K562 (cell line): Measurements from ENCODE around the gene ATP8B2. TPM values are rescaled to one million over a fixed set of nuclear protein-coding genes. Genes with fewer than 3 reads are reported as not detected.

Experiments
- ATAC-seq: fragments of 200-7000 bp; cut with Tn5 transposase; 3 replicates; pipeline ENCODE4 v1.9.1; 2020; ENCODE audit warnings: moderate library complexity
- BruUV-seq: library from RNA; stranded (reverse); fragments of 400-500 nt; replicated peaks from 2 replicates; lab custom pipeline; 2021; lab: Mats Ljungman, UMichigan
- CTCF ChIA-PET: fragments of 300-600 bp; formaldehyde crosslinking; extraction: SDS; loops from one replicate; lab custom pipeline; 2021; ENCODE audit warnings: low intra/inter-chr PET ratio; lab: Yijun Ruan, JAX
- POLR2A ChIA-PET: fragments of 300-600, 350-650 bp; sonication (Branson Sonifier 250); formaldehyde crosslinking; extraction: SDS; loops from one replicate; lab custom pipeline; 2021; ENCODE audit warnings: antibody characterized with exemption, inconsistent platforms; lab: Yijun Ruan, JAX
- DNase-seq, 4 experiments: peaks; one replicate each; pipeline versions ENCODE4 v3.0.0 to v3.0.0-alpha.2; 2011 to 2018; ENCODE audit warnings: low spot score in 3 of 4, mixed read lengths in 3 of 4; ENCODE audit errors: extremely low read depth in 1 of 4
- FAIRE-seq: peaks from 2 replicates; lab custom pipeline; 2011; peaks lifted over from hg19 to GRCh38; lab: Jason Lieb, UNC
- H2AFZ ChIP-seq: 2 replicates; pipeline ENCODE4 v1.6.0; 2011; ENCODE audit warnings: low read depth, low read length, control low read depth, inconsistent platforms
- H3K27ac ChIP-seq: fragments of 200-600 bp; 3 replicates; pipeline ENCODE4 v1.8.0; 2011; ENCODE audit warnings: low read depth, mild to moderate bottlenecking, control low read depth, inconsistent platforms, low read length, moderate library complexity, mixed read lengths; ENCODE audit errors: extremely low read depth
- H3K27me3 ChIP-seq, 2 experiments: fragments of 300-600 bp in 1 of 2; 2 replicates in 1 of 2; 3 replicates in 1 of 2; pipeline versions ENCODE4 v1.6.0 to v1.8.0; 2011; ENCODE audit warnings: inconsistent platforms in 2 of 2, low read length in 2 of 2, mild to moderate bottlenecking in 1 of 2, mixed read lengths in 1 of 2, moderate library complexity in 1 of 2; ENCODE audit not compliant: control insufficient read depth in 2 of 2, insufficient read depth in 2 of 2
- H3K36me3 ChIP-seq: fragments of 300-600 bp; 3 replicates; pipeline ENCODE4 v1.8.0; 2011; ENCODE audit warnings: mild to moderate bottlenecking, low read length, inconsistent platforms; ENCODE audit not compliant: control insufficient read depth, insufficient read depth
- H3K4me1 ChIP-seq, 2 experiments: fragments of 200-600 bp in 1 of 2; replicated peaks in 1 of 2; 2 replicates in 1 of 2; 3 replicates in 1 of 2; pipeline versions ENCODE4 v1.5.1 to v1.8.0; 2011; ENCODE audit warnings: inconsistent platforms in 2 of 2, low read length in 2 of 2, mild to moderate bottlenecking in 1 of 2, mixed read lengths in 1 of 2, moderate library complexity in 1 of 2; ENCODE audit not compliant: control insufficient read depth in 2 of 2, insufficient read depth in 2 of 2
- H3K4me2 ChIP-seq: 2 replicates; pipeline ENCODE4 v1.6.1; 2011; ENCODE audit warnings: low read length, control low read depth, inconsistent platforms, mixed read lengths; ENCODE audit not compliant: insufficient read depth
- H3K4me3 ChIP-seq: fragments of 200-600 bp; sonication (generic), shearing (Covaris generic); 2 replicates; pipeline ENCODE4 v1.5.1; 2016; ENCODE audit warnings: control low read depth, inconsistent platforms
- H3K79me2 ChIP-seq: fragments of 200-600 bp; 3 replicates; pipeline ENCODE4 v1.8.0; 2011; ENCODE audit warnings: low read length, inconsistent platforms; ENCODE audit not compliant: control insufficient read depth, insufficient read depth
- H3K9ac ChIP-seq, 2 experiments: 2 replicates each; pipeline versions ENCODE4 v1.6.0 to v1.6.1; 2011; ENCODE audit warnings: low read depth in 2 of 2, low read length in 2 of 2, control low read depth in 1 of 2, inconsistent platforms in 1 of 2, mild to moderate bottlenecking in 1 of 2, mixed read lengths in 1 of 2; ENCODE audit not compliant: insufficient read depth in 1 of 2
- H3K9me1 ChIP-seq: one replicate; pipeline ENCODE4 v1.6.0; 2011; ENCODE audit warnings: inconsistent platforms, mild to moderate bottlenecking, low read length, moderate library complexity; ENCODE audit not compliant: control insufficient read depth, insufficient read depth
- H3K9me3 ChIP-seq: replicated peaks from 2 replicates; pipeline ENCODE4 v1.5.1; 2011; ENCODE audit warnings: low read depth, low read length, inconsistent platforms; ENCODE audit not compliant: control insufficient read depth, insufficient read depth
- H4K20me1 ChIP-seq: replicated peaks from 2 replicates; pipeline ENCODE4 v1.6.1; 2011; ENCODE audit warnings: low read length, inconsistent platforms, mixed read lengths; ENCODE audit not compliant: control insufficient read depth, insufficient read depth
- BHLHE40 ChIP-seq: IDR thresholded peaks from 2 replicates; pipeline ENCODE4 v1.6.1; 2011; ENCODE audit warnings: low read length, improper control_type of control experiment
- CTCF ChIP-seq, 3 experiments: IDR thresholded peaks in 2 of 3; conservative IDR thresholded peaks in 1 of 3; 2 replicates each; pipeline ENCODE4 v1.5.1; 2011 to 2012; ENCODE audit warnings: low read length in 3 of 3, mild to moderate bottlenecking in 3 of 3, control low read depth in 2 of 3, improper control_type of control experiment in 1 of 3, inconsistent platforms in 1 of 3, low read depth in 1 of 3, mixed read lengths in 1 of 3, moderate library complexity in 1 of 3; ENCODE audit not compliant: insufficient read depth in 2 of 3
- GABPB1 ChIP-seq: sonication (generic); formaldehyde crosslinking; IDR thresholded peaks from 2 replicates; pipeline ENCODE4 v1.8.0; 2022; ENCODE audit warnings: mild to moderate bottlenecking, missing genetic modification reagents
- GTF2E2 ChIP-seq: fragments of 200-800 bp; sonication (Bioruptor generic); IDR thresholded peaks from 2 replicates; pipeline ENCODE4 v1.6.1; 2016; ENCODE audit warnings: missing genetic modification characterization, missing compliant biosample characterization
- HDGF ChIP-seq: fragments of 450-650 bp; IDR thresholded peaks from 2 replicates; pipeline ENCODE4 v1.6.1; 2016
- KDM4B ChIP-seq, 2 experiments: fragments of 450-650 bp in 1 of 2; sonication (generic) in 1 of 2; IDR thresholded peaks; 2 replicates each; pipeline ENCODE4 v1.6.1; 2016 to 2017; ENCODE audit warnings: borderline replicate concordance in 2 of 2, antibody characterized with exemption in 1 of 2, low read depth in 1 of 2, mild to moderate bottlenecking in 1 of 2
- MAFF ChIP-seq: IDR thresholded peaks from 2 replicates; pipeline ENCODE4 v1.6.1; 2012; ENCODE audit warnings: low read length, improper control_type of control experiment
- MNT ChIP-seq, 2 experiments: fragments of 450-650 bp; conservative IDR thresholded peaks; 2 replicates each; pipeline ENCODE4 v1.6.1; 2017; ENCODE audit warnings: mild to moderate bottlenecking in 2 of 2, moderate library complexity in 2 of 2
- RBFOX2 ChIP-seq: fragments of 200-400 bp; formaldehyde crosslinking; IDR thresholded peaks from 2 replicates; pipeline ENCODE4 v1.6.1; 2017; ENCODE audit warnings: low read depth, mild to moderate bottlenecking, low read length, moderate library complexity
- WGBS: fragments of 100-300 bp; shearing (Covaris generic); methylation state at CpG from one replicate; pipeline ENCODE4 v1.1.6; 2016; ENCODE audit warnings: low coverage, mixed read lengths; ENCODE audit not compliant: insufficient coverage; ENCODE audit errors: missing lambda C conversion rate; 5-methylcytosine and 5-hydroxymethylcytosine counted together
- in situ Hi-C: fragments of 300-500 bp; cut with MboI; formaldehyde crosslinking; loops from 4 replicates; pipeline ENCODE4 v1.15.0; 2018; ENCODE audit warnings: inconsistent platforms, mixed read lengths
- intact Hi-C: fragments of 100-400 bp; cut with micrococcal nuclease; formaldehyde crosslinking; loops from 2 replicates; pipeline ENCODE4 v1.14.2; 2022
- polyA plus RNA-seq, 8 experiments: library from polyadenylated mRNA; depleted of rRNA in 4 of 8; stranded (reverse) in 5 of 8; unstranded in 3 of 8; fragments of >200 nt; fragmentation: Nextera tagmentation in 2 of 8; fragmentation: Illumina TruSeq in 1 of 8; extraction: Ambion mirVana in 2 of 8; extraction: Trizol in 1 of 8; gene quantifications; 2 replicates each; pipeline versions ENCODE4 v1.2.1 to v1.2.3, GENCODE V29; 2011 to 2014; ENCODE audit warnings: inconsistent platforms in 1 of 8, missing spikeins in 1 of 8
- total RNA-seq, 7 experiments: library from RNA; depleted of rRNA in 6 of 7; stranded (reverse); fragments of >200 nt in 6 of 7; fragmentation: Illumina TruSeq in 2 of 7; extraction: Trizol in 2 of 7; gene quantifications; 2 replicates each; pipeline versions ENCODE4 v1.2.1 to v1.2.3, GENCODE V29; 2011 to 2021; ENCODE audit warnings: low replicate concordance in 1 of 7
- TF ChIP-seq, protein P1 (sequence below), 2 experiments: fragments of 450-650 bp in 1 of 2; IDR thresholded peaks; 2 replicates each; pipeline ENCODE4 v1.6.1; 2011 to 2017; ENCODE audit warnings: low read depth in 2 of 2, antibody characterized with exemption in 1 of 2, borderline replicate concordance in 1 of 2, low read length in 1 of 2, mild to moderate bottlenecking in 1 of 2, mixed read lengths in 1 of 2; ENCODE audit not compliant: control insufficient read depth in 1 of 2

ATP8B2 gene
- total and polyA plus RNA-seq, 9 of the 15 experiments (the other 6 are each of a cell fraction or from before 2014, with no cell fraction given) = 0.27 to 33.2 (median 18.4) TPM

DNA sequence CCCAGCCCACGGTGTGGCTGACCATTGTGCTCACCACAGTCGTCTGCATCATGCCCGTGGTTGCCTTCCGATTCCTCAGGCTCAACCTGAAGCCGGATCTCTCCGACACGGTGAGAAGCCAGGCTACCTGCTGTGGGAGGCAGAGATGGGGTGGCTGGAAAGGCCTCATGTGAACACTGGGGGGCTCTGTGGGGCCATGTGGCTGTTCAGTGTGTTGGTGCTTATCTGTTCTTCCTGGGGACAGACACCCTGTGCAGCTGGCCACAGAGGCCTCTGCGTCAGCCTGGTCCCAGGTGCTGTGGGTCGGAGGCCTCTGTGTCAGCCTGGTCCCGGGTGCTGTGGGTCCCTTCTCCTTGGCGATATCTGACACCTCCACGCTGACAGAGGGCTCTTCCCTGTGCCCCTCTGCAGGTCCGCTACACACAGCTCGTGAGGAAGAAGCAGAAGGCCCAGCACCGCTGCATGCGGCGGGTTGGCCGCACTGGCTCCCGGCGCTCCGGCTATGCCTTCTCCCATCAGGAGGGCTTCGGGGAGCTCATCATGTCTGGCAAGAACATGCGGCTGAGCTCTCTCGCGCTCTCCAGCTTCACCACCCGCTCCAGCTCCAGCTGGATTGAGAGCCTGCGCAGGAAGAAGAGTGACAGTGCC is 23.2 kb downstream of the ATP8B2 start (continued):
- peak; percentile 74 to 86 (median 79) for TF ChIP-seq CTCF (IDR thresholded peaks at IDR 0.05 in 2 of 3, conservative IDR thresholded peaks at IDR 0.05 in 1 of 3; ENCODE audit: insufficient read depth in 2 of 3, low read depth in 1 of 3, low read length in 3 of 3)
- TF ChIP-seq RBFOX2 = peak; percentile 37
- TF ChIP-seq HDGF = 0 out of 2 replicates have a peak, but pooled peaks have one; percentile 30
- peak in 1 of 2 experiments; percentile 41; a peak in 1 of 4 replicates for TF ChIP-seq MNT (conservative IDR thresholded peaks at IDR 0.05)

DNA sequence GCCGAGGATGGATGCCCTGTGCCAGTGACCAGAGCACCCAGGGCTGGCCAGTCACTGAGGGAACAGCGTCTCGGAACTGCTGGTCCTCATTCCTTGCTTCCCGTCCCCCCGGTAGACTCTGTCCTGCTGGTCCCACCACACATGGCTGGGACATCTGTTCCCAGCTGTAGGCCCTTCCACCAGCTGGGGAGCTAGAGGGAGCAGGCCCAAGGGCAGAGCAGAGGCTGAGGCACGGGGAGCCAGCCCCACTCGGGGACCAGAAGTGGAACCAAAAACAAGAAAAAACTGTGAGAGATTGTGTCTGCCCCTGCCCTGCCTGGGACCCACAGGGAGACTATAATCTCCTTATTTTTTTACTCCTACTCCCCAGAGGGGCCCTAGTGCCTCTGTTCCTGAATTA is 23.8 kb downstream of the ATP8B2 start:
- ATAC-seq (no peak), FAIRE-seq (no peak), DNase-seq (no peak)
- Histone ChIP-seq H3K9me1 (no peaks in the 10 kb centered on the region), H3K4me1 (peaks cover 25 to 30% of the 10 kb centered on the region in 2 experiments), H3K9me3 (no peaks in the 10 kb centered on the region), H3K36me3 (peaks cover 50% of the 10 kb centered on the region; the same call in 2 of the 3 replicates), H3K27me3 (no peaks in the 10 kb centered on the region), H2AFZ (no peak overlapping the region), H3K4me2 (no peak overlapping the region), H4K20me1 (0 out of 2 replicates have a peak, but pooled peaks cover 7% of the 10 kb centered on the region), H3K9ac (peak overlapping the region in 1 of 2 experiments; percentile 75; a peak in 1 of 4 replicates), H3K27ac (no peak overlapping the region), H3K79me2 (no peaks in the 10 kb centered on the region), H3K4me3 (no peak overlapping the region)
- 71% methylated on average over 4 of the region's 7 CpGs for WGBS
- ChIA-PET CTCF (interaction anchor here (0.8 to 1.3 kb wide), 3 partner anchors 56 to 198 kb away, joined by 3 to 4 read pairs (median 3); partner anchors contain the start of gene IL6R), POLR2A (interaction anchor here (0.7 kb wide), 1 partner anchor 1009 kb away, joined by 3 read pairs; no protein-coding TSS in a partner anchor)
- BruUV-seq = no TSS peak
- intact Hi-C loops (loop anchor here (2.0 kb wide), 2 partner anchors 118 to 198 kb away; no protein-coding TSS in a partner anchor), in situ Hi-C loops (loop anchor here (5.0 kb wide), 1 partner anchor 198 kb away; no protein-coding TSS in a partner anchor)
- TF ChIP-seq KDM4B (IDR thresholded peaks at IDR 0.05; ENCODE audit: borderline replicate concordance in 2 of 2, low read depth in 1 of 2) (no peak), MAFF (no peak), BHLHE40 (no peak), GABPB1 (CRISPR knock-in tag) (no peak), RBFOX2 (peak; percentile 11; the same call in 1 of the 2 replicates), GTF2E2 (tag) (no peak)
- TF ChIP-seq, protein P1, sequence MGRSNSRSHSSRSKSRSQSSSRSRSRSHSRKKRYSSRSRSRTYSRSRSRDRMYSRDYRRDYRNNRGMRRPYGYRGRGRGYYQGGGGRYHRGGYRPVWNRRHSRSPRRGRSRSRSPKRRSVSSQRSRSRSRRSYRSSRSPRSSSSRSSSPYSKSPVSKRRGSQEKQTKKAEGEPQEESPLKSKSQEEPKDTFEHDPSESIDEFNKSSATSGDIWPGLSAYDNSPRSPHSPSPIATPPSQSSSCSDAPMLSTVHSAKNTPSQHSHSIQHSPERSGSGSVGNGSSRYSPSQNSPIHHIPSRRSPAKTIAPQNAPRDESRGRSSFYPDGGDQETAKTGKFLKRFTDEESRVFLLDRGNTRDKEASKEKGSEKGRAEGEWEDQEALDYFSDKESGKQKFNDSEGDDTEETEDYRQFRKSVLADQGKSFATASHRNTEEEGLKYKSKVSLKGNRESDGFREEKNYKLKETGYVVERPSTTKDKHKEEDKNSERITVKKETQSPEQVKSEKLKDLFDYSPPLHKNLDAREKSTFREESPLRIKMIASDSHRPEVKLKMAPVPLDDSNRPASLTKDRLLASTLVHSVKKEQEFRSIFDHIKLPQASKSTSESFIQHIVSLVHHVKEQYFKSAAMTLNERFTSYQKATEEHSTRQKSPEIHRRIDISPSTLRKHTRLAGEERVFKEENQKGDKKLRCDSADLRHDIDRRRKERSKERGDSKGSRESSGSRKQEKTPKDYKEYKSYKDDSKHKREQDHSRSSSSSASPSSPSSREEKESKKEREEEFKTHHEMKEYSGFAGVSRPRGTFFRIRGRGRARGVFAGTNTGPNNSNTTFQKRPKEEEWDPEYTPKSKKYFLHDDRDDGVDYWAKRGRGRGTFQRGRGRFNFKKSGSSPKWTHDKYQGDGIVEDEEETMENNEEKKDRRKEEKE (IDR thresholded peaks at IDR 0.05; ENCODE audit: borderline replicate concordance in 1 of 2, control insufficient read depth in 1 of 2, low read depth in 2 of 2, low read length in 1 of 2) = no peak
